ENCODE measurements around the gene COPS7B.

- TF ChIP-seq POLR2A (IDR thresholded peaks at IDR 0.05; ENCODE audit: low read depth, low read length) (no peak), POLR2AphosphoS5 (IDR thresholded peaks at IDR 0.05; ENCODE audit: low read depth, low read length) (no peak)
Observed at GRCh38 chr2:231853105-231853504, 66.9 kb downstream of the COPS7B start.
